Kidney (tissue), 14 donors: ENCODE measurements around the gene PLPP1. TPM values are rescaled to one million over a fixed set of nuclear protein-coding genes. Genes with fewer than 3 reads are reported as not detected.

Experiments
- DNase-seq, 5 donors: peaks; one replicate each; pipeline ENCODE4 v3.0.0-alpha.2; 2013 to 2020
- FAIRE-seq: peaks from 2 replicates; lab custom pipeline; 2012; peaks lifted over from hg19 to GRCh38; lab: Jason Lieb, UNC
- H3K27ac ChIP-seq, 2 donors: one replicate each; pipeline ENCODE4 v1.7.0; 2013; ENCODE audit warnings: low read depth in 2 of 2, low read length in 2 of 2, inconsistent platforms in 1 of 2
- H3K27me3 ChIP-seq: one replicate; pipeline ENCODE4 v1.7.1; 2013; ENCODE audit warnings: low read length, inconsistent platforms; ENCODE audit not compliant: control insufficient read depth, insufficient read depth
- H3K36me3 ChIP-seq, 3 donors: one replicate each; pipeline versions ENCODE4 v1.7.0 to v1.7.1; 2013; ENCODE audit warnings: low read length in 3 of 3, control low read depth in 1 of 3, inconsistent platforms in 1 of 3; ENCODE audit not compliant: insufficient read depth in 3 of 3, control insufficient read depth in 2 of 3
- H3K4me1 ChIP-seq, 3 donors: one replicate each; pipeline versions ENCODE4 v1.7.0 to v1.7.1; 2013; ENCODE audit warnings: low read length in 3 of 3, inconsistent platforms in 1 of 3, low read depth in 1 of 3; ENCODE audit not compliant: control insufficient read depth in 2 of 3, insufficient read depth in 2 of 3
- H3K4me3 ChIP-seq, 3 donors: one replicate each; pipeline versions ENCODE4 v1.7.0 to v1.8.1; 2013; ENCODE audit warnings: low read length in 3 of 3, control low read depth in 1 of 3, inconsistent platforms in 1 of 3
- H3K9ac ChIP-seq, 3 donors: one replicate each; pipeline versions ENCODE4 v1.7.0 to v1.7.1; 2013; ENCODE audit warnings: low read length in 3 of 3, control low read depth in 1 of 3, inconsistent platforms in 1 of 3
- H3K9me3 ChIP-seq, 3 donors: one replicate each; pipeline versions ENCODE4 v1.7.0 to v1.7.1; 2013; ENCODE audit warnings: low read length in 3 of 3, control low read depth in 1 of 3, inconsistent platforms in 1 of 3; ENCODE audit not compliant: control insufficient read depth in 2 of 3, insufficient read depth in 1 of 3
- CTCF ChIP-seq: IDR thresholded peaks from 3 replicates; pipeline ENCODE4 v1.5.1; 2012; ENCODE audit warnings: mild to moderate bottlenecking, moderate library complexity, borderline replicate concordance; ENCODE audit not compliant: insufficient read depth; ENCODE audit errors: extremely low read depth
- intact Hi-C: fragments of 100-400 bp; cut with DNase I; formaldehyde crosslinking; loops from one replicate; pipeline ENCODE4 v1.11.1; 2022
- polyA plus RNA-seq: library from polyadenylated mRNA; stranded (reverse); fragments of 350-450 nt; fragmentation: Illumina TruSeq; extraction: RNeasy Lipid Tissue Mini Kit (QIAGEN cat#74804); gene quantifications from one replicate; pipeline ENCODE4 v1.2.3, GENCODE V29; 2014; ENCODE audit warnings: low read depth, low replicate concordance; ENCODE audit not compliant: insufficient read depth
- total RNA-seq: library from RNA; stranded (reverse); fragmentation: NEBNext Ultra II Directional; extraction: Animal tissue kit (Norgen Biotek cat#: 25700); gene quantifications from one replicate; pipeline ENCODE4 v1.2.1, GENCODE V29; 2021
- donor health status: control.
- donor health status: control.
- donor health status: control.
- donor health status: control.
- donor health status: control.
- donor health status: DM: yes; HTN: yes; CAD: no.
- donor health status: Normal renal cell carcinoma (clear cell type).

PLPP1 gene
- total and polyA plus RNA-seq, 2 donors from 2014 or later: 144 to 166 TPM

GRCh38 chr5:55580042-55580441 lies 45.3 kb upstream of the PLPP1 start:
- Histone ChIP-seq H3K27ac (no peak overlapping the region), H3K9me3 (no peaks in the 10 kb centered on the region), H3K27me3 (no peaks in the 10 kb centered on the region), H3K36me3 (no peaks in the 10 kb centered on the region), H3K9ac (no peak overlapping the region), H3K4me1 (peaks cover 0 to 4% (median 0%) of the 10 kb centered on the region in 3 donors), H3K4me3 (no peak overlapping the region)
- DNase-seq: no peak
- intact Hi-C loops: no loop called here
- no peak for FAIRE-seq
- TF ChIP-seq CTCF: no peak

- H3K4me3 ChIP-seq: no peak overlapping the region
- TF ChIP-seq CTCF: no peak
- H3K9ac ChIP-seq: no peak overlapping the region
- DNase-seq: no peak
- no peak overlapping the region for H3K27ac ChIP-seq
- intact Hi-C loops: no loop called here
- H3K9me3 ChIP-seq: no peaks in the 10 kb centered on the region
- FAIRE-seq: no peak
- peaks cover 0 to 4% (median 0%) of the 10 kb centered on the region in 3 donors for H3K4me1 ChIP-seq
- no peaks in the 10 kb centered on the region for H3K27me3 ChIP-seq
- no peaks in the 10 kb centered on the region for H3K36me3 ChIP-seq
Measured at GRCh38 chr5:55578771-55579170, 44.0 kb upstream of the PLPP1 start.

- Histone ChIP-seq H3K27ac (peak overlapping the region in 1 of 2 donors; percentile 2), H3K9ac (no peak overlapping the region), H3K36me3 (no peaks in the 10 kb centered on the region), H3K27me3 (no peaks in the 10 kb centered on the region), H3K4me1 (peaks cover 0 to 4% (median 0%) of the 10 kb centered on the region in 3 donors), H3K9me3 (no peaks in the 10 kb centered on the region), H3K4me3 (no peak overlapping the region)
- TF ChIP-seq CTCF: no peak
- DNase-seq (peak in 1 of 5 donors; percentile 34), FAIRE-seq (no peak)
- intact Hi-C loops: no loop called here
Measured at GRCh38 chr5:55577353-55578060, 42.7 kb upstream of the PLPP1 start.

GRCh38 chr5:55576661-55577060 lies 41.9 kb upstream of the PLPP1 start:
- DNase-seq: no peak
- peaks cover 0 to 4% (median 0%) of the 10 kb centered on the region in 3 donors for H3K4me1 ChIP-seq
- H3K36me3 ChIP-seq: no peaks in the 10 kb centered on the region
- H3K27me3 ChIP-seq: no peaks in the 10 kb centered on the region
- no peak for FAIRE-seq
- TF ChIP-seq CTCF: no peak
- H3K27ac ChIP-seq: peak overlapping the region; percentile 2 to 50
- intact Hi-C loops: no loop called here
- H3K9ac ChIP-seq: no peak overlapping the region
- H3K4me3 ChIP-seq: no peak overlapping the region
- H3K9me3 ChIP-seq: no peaks in the 10 kb centered on the region
